Retinal pigment epithelial cell (primary cell): ENCODE results near the gene C1orf210.

Experiments used
- DNase-seq: peaks from one replicate; pipeline ENCODE4 v3.0.0-alpha.2; 2010; ENCODE audit warnings: low read depth
- H3K4me3 ChIP-seq: 2 replicates; pipeline ENCODE4 v1.5.1; 2011; ENCODE audit warnings: mild to moderate bottlenecking, low read length, control low read depth, moderate library complexity
- TF ChIP-seq, protein P1 (sequence below): conservative IDR thresholded peaks from 2 replicates; pipeline ENCODE4 v1.5.1; 2011; ENCODE audit warnings: low read depth, low read length, control low read depth, inconsistent platforms

C1orf210 gene

DNA sequence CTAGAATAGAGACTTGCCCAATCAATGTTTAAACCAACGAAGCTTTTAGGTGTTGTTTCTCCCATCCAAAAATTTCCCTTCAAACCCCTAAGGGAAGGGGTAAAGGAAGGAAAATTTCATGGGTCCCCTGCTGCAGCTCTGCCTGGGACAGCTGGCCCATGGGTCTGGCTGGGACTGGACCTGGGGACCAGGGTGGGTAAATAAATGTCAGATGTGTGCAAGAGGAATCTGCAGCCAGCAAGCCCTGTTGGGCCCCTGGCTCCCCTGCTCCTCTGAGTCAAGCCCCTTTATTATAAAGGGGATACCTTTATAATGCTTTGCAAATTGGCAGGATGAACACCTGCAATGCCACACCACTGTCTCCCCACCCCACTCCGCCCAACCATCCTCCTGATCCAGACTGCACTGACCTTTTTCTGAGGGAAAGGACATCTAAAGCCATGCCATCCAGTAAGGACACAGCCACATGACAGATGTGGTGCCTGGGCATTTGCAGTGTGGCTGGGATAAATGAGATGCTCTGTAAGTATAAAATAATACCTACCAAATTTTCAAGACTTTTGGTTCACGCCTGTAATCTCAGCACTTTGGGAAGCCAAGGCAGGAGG lies 17.5 kb downstream of the C1orf210 start:
- no peak for DNase-seq

DNA sequence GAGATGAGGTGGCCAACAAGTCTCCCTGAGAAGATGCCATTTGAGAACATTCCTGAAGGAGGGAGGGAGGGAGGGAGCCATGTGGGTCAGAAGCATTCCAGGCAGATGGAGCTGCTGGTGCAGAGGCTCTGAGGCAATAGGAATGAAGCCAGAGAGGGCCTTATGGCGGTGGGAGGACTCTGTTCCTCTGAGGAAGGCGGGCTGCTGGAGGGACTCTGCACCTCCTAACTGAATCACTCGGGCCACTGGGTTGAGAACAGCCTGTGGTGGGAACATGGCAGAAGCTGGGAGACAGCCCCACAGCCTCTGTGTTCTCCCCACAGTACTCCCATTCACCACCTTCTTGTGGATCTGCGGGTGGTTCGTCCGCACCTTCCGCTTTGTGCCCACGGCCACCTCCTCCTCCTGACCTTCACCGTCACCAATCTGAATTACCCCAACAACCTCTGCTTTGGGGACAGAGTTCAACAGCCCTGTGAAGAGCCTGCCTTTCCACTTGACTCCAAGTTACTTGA lies 18.0 kb downstream of the C1orf210 start:
- DNase-seq, result no peak
- H3K4me3 ChIP-seq, result no peak overlapping the region
- TF ChIP-seq, protein P1, sequence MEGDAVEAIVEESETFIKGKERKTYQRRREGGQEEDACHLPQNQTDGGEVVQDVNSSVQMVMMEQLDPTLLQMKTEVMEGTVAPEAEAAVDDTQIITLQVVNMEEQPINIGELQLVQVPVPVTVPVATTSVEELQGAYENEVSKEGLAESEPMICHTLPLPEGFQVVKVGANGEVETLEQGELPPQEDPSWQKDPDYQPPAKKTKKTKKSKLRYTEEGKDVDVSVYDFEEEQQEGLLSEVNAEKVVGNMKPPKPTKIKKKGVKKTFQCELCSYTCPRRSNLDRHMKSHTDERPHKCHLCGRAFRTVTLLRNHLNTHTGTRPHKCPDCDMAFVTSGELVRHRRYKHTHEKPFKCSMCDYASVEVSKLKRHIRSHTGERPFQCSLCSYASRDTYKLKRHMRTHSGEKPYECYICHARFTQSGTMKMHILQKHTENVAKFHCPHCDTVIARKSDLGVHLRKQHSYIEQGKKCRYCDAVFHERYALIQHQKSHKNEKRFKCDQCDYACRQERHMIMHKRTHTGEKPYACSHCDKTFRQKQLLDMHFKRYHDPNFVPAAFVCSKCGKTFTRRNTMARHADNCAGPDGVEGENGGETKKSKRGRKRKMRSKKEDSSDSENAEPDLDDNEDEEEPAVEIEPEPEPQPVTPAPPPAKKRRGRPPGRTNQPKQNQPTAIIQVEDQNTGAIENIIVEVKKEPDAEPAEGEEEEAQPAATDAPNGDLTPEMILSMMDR, result no peak

More for the DNA sequence above, 17.5 kb downstream of the C1orf210 start:
- TF ChIP-seq, protein P1, result no peak
- H3K4me3 ChIP-seq, result no peak overlapping the region

DNA sequence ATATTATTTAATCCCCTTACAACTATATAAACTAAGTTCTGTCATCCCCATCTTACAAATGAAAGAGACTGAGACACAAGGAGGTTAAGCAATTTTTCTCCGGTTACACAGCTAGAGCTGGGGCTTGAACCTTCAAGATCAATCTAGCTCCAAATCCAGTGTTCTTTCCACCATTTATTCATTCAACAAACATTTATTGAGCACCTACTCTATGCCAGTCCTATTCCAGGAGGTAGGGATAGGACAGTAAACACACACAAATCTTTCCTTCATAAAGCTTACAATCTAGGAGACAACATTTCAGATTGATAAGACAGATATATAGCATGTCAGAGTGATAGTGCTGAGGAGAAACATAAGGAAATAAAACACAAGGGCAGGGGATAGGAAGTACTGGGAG lies 18.5 kb downstream of the C1orf210 start:
- DNase-seq, result no peak
- H3K4me3 ChIP-seq, result no peak overlapping the region
- TF ChIP-seq, protein P1, result no peak

DNA sequence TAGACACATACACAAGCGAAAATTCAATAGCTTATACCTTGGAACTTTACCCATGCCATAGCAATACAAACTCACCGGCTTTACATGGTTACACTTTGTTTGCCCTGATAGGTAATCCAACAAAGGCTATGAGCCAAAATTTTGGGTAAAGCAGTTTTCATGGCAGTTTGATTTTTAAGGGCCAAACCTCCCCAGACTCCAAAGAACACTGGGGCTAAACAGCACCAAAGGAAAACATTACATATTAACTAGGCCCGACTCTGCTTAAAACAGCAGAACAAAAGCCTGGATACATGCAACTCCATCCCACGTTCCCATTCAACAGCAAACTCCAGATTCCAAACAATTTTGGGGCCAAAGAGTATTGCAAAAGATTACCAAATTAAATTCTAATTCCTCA lies 19.9 kb downstream of the C1orf210 start:
- DNase-seq, result no peak
- H3K4me3 ChIP-seq, result no peak overlapping the region
- TF ChIP-seq, protein P1, result no peak

DNA sequence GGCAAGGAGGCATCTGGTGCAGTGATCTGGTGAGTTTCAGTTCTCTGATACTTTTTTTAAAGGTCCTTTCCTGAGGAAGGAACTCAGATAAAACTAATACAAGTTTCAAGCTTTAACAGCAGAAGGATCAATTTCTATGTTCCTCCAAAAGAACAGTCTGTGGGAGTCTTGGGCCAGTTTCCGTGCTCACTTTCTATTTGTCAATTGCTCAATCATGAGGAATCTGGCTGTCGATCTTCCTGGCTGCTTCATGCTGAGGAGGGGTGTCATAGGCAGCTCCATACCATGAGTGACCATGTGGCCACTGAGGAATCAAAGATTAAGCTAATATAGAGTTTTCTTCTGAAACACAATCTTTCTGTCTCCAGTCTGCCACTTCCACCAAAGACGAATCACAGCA lies 27.0 kb downstream of the C1orf210 start:
- no peak for DNase-seq
- no peak overlapping the region for H3K4me3 ChIP-seq
- TF ChIP-seq, protein P1, result no peak

DNA sequence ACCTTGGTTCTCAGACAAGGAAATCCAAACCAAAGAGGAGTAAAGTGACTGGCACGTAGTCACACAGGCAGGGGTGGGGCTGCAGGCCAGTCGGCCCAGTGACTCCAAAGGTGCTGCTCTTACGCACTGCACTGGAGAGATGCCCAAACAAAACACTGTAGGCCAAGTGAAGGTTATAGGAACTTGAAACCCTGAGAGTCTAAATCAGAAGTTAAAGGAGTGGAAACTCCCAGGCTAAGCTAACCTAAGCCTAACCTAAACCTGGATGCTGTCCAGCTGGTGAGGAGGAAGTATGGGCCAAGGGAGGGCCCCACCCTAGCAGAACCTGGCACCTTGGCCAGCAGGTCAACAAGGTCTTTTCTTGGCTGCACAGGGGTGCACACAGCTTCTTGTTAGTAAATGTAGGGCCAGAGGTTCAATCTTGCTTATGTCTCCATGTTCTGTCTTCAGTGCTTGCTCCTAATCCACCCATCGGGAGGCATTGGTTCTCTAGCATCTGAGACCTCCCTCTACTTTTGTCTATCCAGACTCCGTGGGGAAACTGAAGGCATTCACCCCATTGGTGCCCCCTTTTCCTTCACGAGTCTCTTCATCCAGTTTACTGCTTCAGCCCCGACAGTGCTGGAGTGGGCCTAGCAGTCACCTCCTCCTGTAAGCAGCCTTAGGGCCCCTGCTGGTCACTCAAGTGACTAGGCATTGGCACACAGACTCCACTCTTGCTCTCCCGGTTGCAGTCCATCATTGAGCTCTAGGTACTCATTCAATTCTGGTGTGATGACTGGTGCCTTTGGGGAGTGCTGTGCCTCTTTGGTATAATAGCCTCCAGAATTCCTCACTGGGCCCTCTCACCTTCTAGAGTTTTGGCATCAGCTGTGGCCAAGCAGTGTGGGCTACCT lies 28.5 kb downstream of the C1orf210 start:
- no peak overlapping the region for H3K4me3 ChIP-seq
- DNase-seq, result no peak
- TF ChIP-seq, protein P1, result no peak
